Activated T-helper 1 cell treated with anti-CD3 and anti-CD28 coated beads, Interleukin-12 subunit alpha, Interleukin-12 subunit beta, Interleukin-2, Interleukin-4 antibody, amounts not matched to agents 30 ng/mL and 10 ng/mL and 1 ng/mL, durations not matched to agents 14 hours and 24 hours and 36 hours (primary cell): Measurements from ENCODE around the gene ATRAID. TPM values are rescaled to one million over a fixed set of nuclear protein-coding genes. Genes with fewer than 3 reads are reported as not detected.

ENCODE experiments used
- DNase-seq: peaks from one replicate; pipeline ENCODE4 v3.0.0; 2021; ENCODE audit warnings: low spot score
- H3K27ac Mint-ChIP-seq: one replicate; pipeline ENCODE4 v1.8.0; 2021; ENCODE audit warnings: mild to moderate bottlenecking, mixed read lengths
- H3K27me3 Mint-ChIP-seq: one replicate; pipeline ENCODE4 v1.8.0; 2022; ENCODE audit warnings: mild to moderate bottlenecking, moderate library complexity, mixed read lengths; ENCODE audit not compliant: insufficient read depth
- H3K36me3 Mint-ChIP-seq: one replicate; pipeline ENCODE4 v1.8.0; 2021; ENCODE audit warnings: low read depth, mixed read lengths
- H3K4me1 Mint-ChIP-seq: one replicate; pipeline ENCODE4 v1.8.0; 2021; ENCODE audit warnings: low read depth, mixed read lengths
- H3K4me3 Mint-ChIP-seq: one replicate; pipeline ENCODE4 v1.8.0; 2021; ENCODE audit warnings: mild to moderate bottlenecking, moderate library complexity, mixed read lengths
- H3K9me3 Mint-ChIP-seq: one replicate; pipeline ENCODE4 v1.8.0; 2021; ENCODE audit warnings: mixed read lengths
- intact Hi-C: fragments of 100-400 bp; cut with micrococcal nuclease; formaldehyde crosslinking; loops from one replicate; pipeline ENCODE4 v1.15.1; 2024
- total RNA-seq: library from RNA; stranded (reverse); gene quantifications from 2 replicates; pipeline ENCODE4 v1.2.3, GENCODE V29; 2022

Gene ATRAID
- total RNA-seq, 1 donor from 2014 or later: 107 TPM

- H3K4me1 Mint-ChIP-seq: no peaks in the 10 kb centered on the region
- no peaks in the 10 kb centered on the region for H3K36me3 Mint-ChIP-seq
- no peak overlapping the region for H3K27ac Mint-ChIP-seq
- H3K27me3 Mint-ChIP-seq: peaks cover 16% of the 10 kb centered on the region
- intact Hi-C loops: no loop called here
- no peak overlapping the region for H3K4me3 Mint-ChIP-seq
- DNase-seq: no peak
- no peaks in the 10 kb centered on the region for H3K9me3 Mint-ChIP-seq
Measured at GRCh38 chr2:27251766-27252165, 39.9 kb downstream of the ATRAID start.

GRCh38 chr2:27255187-27255586 is 43.3 kb downstream of the ATRAID start:
- no peak overlapping the region for H3K4me3 Mint-ChIP-seq
- DNase-seq: no peak
- intact Hi-C loops: no loop called here
- H3K27me3 Mint-ChIP-seq: peaks cover 20% of the 10 kb centered on the region
- no peaks in the 10 kb centered on the region for H3K9me3 Mint-ChIP-seq
- H3K27ac Mint-ChIP-seq: no peak overlapping the region
- H3K36me3 Mint-ChIP-seq: no peaks in the 10 kb centered on the region
- no peaks in the 10 kb centered on the region for H3K4me1 Mint-ChIP-seq

- no peak for DNase-seq
- Mint-ChIP-seq H3K27ac (no peak overlapping the region), H3K4me1 (no peaks in the 10 kb centered on the region), H3K9me3 (no peaks in the 10 kb centered on the region), H3K4me3 (no peak overlapping the region), H3K27me3 (peaks cover 24% of the 10 kb centered on the region), H3K36me3 (no peaks in the 10 kb centered on the region)
- intact Hi-C loops: no loop called here
Measured at GRCh38 chr2:27255660-27256059, 43.8 kb downstream of the ATRAID start.

GRCh38 chr2:27256855-27257454 is 45.1 kb downstream of the ATRAID start:
- Mint-ChIP-seq H3K27ac (no peak overlapping the region), H3K27me3 (peaks cover 36% of the 10 kb centered on the region)
- intact Hi-C loops: no loop called here

GRCh38 chr2:27258051-27258450 is 46.2 kb downstream of the ATRAID start:
- no peak overlapping the region for H3K4me3 Mint-ChIP-seq
- peaks cover under 1% of the 10 kb centered on the region for H3K4me1 Mint-ChIP-seq
- no peak overlapping the region for H3K27ac Mint-ChIP-seq
- H3K9me3 Mint-ChIP-seq: no peaks in the 10 kb centered on the region
- intact Hi-C loops: no loop called here
- no peaks in the 10 kb centered on the region for H3K36me3 Mint-ChIP-seq
- peaks cover 35% of the 10 kb centered on the region for H3K27me3 Mint-ChIP-seq
- no peak for DNase-seq

More at GRCh38 chr2:27256855-27257454, 45.1 kb downstream of the ATRAID start:
- no peaks in the 10 kb centered on the region for H3K4me1 Mint-ChIP-seq
- H3K9me3 Mint-ChIP-seq: no peaks in the 10 kb centered on the region
- no peak overlapping the region for H3K4me3 Mint-ChIP-seq
- no peaks in the 10 kb centered on the region for H3K36me3 Mint-ChIP-seq
- no peak for DNase-seq

- Mint-ChIP-seq H3K9me3 (no peaks in the 10 kb centered on the region), H3K36me3 (no peaks in the 10 kb centered on the region), H3K27me3 (peaks cover 46% of the 10 kb centered on the region), H3K4me3 (peak overlapping the region; percentile 59), H3K27ac (no peak overlapping the region), H3K4me1 (peaks cover 14% of the 10 kb centered on the region)
- intact Hi-C loops: no loop called here
- DNase-seq: no peak
Measured at GRCh38 chr2:27261241-27261925, 49.5 kb downstream of the ATRAID start.

GRCh38 chr2:27261926-27262298 is 50.1 kb downstream of the ATRAID start:
- H3K9me3 Mint-ChIP-seq: no peaks in the 10 kb centered on the region
- H3K4me3 Mint-ChIP-seq: peak overlapping the region; percentile 59
- H3K4me1 Mint-ChIP-seq: peaks cover 14% of the 10 kb centered on the region
- H3K27me3 Mint-ChIP-seq: peaks cover 41% of the 10 kb centered on the region
- H3K36me3 Mint-ChIP-seq: no peaks in the 10 kb centered on the region
- no peak for DNase-seq
- intact Hi-C loops: loop anchor here (2.0 kb wide), 1 partner anchor 61 kb away; the partner anchor contains the start of gene MPV17
- no peak overlapping the region for H3K27ac Mint-ChIP-seq

- Mint-ChIP-seq H3K4me3 (peak within 1 kb of the TSS; percentile 86), H3K4me1 (peaks cover 14% of the 10 kb centered on the region), H3K36me3 (no peaks in the 10 kb centered on the region), H3K9me3 (no peaks in the 10 kb centered on the region), H3K27ac (no peak within 1 kb of the TSS), H3K27me3 (peaks cover 41% of the 10 kb centered on the region)
- DNase-seq: peak; percentile 66
- intact Hi-C loops: loop anchor here (1.0 to 2.0 kb wide), 4 partner anchors 45 to 176 kb away; partner anchors contain the start of genes ATRAID, CAD, KHK and MPV17
Measured at GRCh38 chr2:27262379-27263286, 50.8 kb downstream of the ATRAID start, which contains the start of gene SLC30A3. Gene SLC30A3 (minus strand): TSS chr2:27263047. CDS start chr2:27262906, 141 bp downstream.

GRCh38 chr2:27263287-27264252 is 51.7 kb downstream of the ATRAID start:
- no peaks in the 10 kb centered on the region for H3K36me3 Mint-ChIP-seq
- DNase-seq: no peak
- peaks cover 14% of the 10 kb centered on the region for H3K4me1 Mint-ChIP-seq
- intact Hi-C loops: loop anchor here (1.0 to 2.0 kb wide), 7 partner anchors 17 to 417 kb away; partner anchors contain the start of genes ATRAID, CAD, KHK and MAPRE3
- H3K27ac Mint-ChIP-seq: no peak overlapping the region
- peak overlapping the region; percentile 86 for H3K4me3 Mint-ChIP-seq
- H3K27me3 Mint-ChIP-seq: peaks cover 41% of the 10 kb centered on the region
- no peaks in the 10 kb centered on the region for H3K9me3 Mint-ChIP-seq

GRCh38 chr2:27264253-27264752 is 52.5 kb downstream of the ATRAID start:
- Mint-ChIP-seq H3K4me3 (peak overlapping the region; percentile 86), H3K27ac (peak overlapping the region; percentile 6)
- intact Hi-C loops: loop anchor here (1.0 to 2.0 kb wide), 3 partner anchors 16 to 418 kb away; partner anchors contain the start of gene MAPRE3

GRCh38 chr2:27264753-27265535 is 53.1 kb downstream of the ATRAID start:
- Mint-ChIP-seq H3K36me3 (no peaks in the 10 kb centered on the region), H3K27ac (peak overlapping the region; percentile 7), H3K4me1 (peaks cover 14% of the 10 kb centered on the region), H3K9me3 (no peaks in the 10 kb centered on the region), H3K4me3 (peak overlapping the region; percentile 43), H3K27me3 (peaks cover 44% of the 10 kb centered on the region)
- peak; percentile 32 for DNase-seq
- intact Hi-C loops: loop anchor here (1.0 to 2.0 kb wide), 3 partner anchors 15 to 418 kb away; partner anchors contain the start of gene MAPRE3

More at GRCh38 chr2:27264253-27264752, 52.5 kb downstream of the ATRAID start:
- Mint-ChIP-seq H3K9me3 (no peaks in the 10 kb centered on the region), H3K4me1 (peaks cover 14% of the 10 kb centered on the region), H3K36me3 (no peaks in the 10 kb centered on the region), H3K27me3 (peaks cover 42% of the 10 kb centered on the region)
- no peak for DNase-seq
